SK-N-SH treated with all-trans-retinoic acid at 6 μM for 48 hours (cell line): ENCODE measurements around the gene MELK.
A peak's percentile ranks its signal among the peaks of the same experiment; 100 is the strongest.
"Not testable (repeated sequence)": the region's sequence is repeated elsewhere in the genome, so short reads cannot be mapped to it uniquely, and the experiment has no call there.

ENCODE experiments used
- ATAC-seq: fragments of 200-7000 bp; cut with Tn5 transposase; 3 replicates; pipeline ENCODE4 v1.9.1; 2020; ENCODE audit warnings: mild to moderate bottlenecking, moderate library complexity
- ARNTL ChIP-seq: fragments of 450-650 bp; formaldehyde crosslinking; IDR thresholded peaks from 2 replicates; pipeline ENCODE4 v1.5.0; 2020; ENCODE audit warnings: low read depth, mild to moderate bottlenecking, moderate library complexity, borderline replicate concordance
- BACH2 ChIP-seq: fragments of 250-450 bp; sonication (Bioruptor Pico); IDR thresholded peaks from 2 replicates; pipeline ENCODE4 v1.9.0; 2021; ENCODE audit warnings: mild to moderate bottlenecking, borderline replicate concordance
- ESRRG ChIP-seq: fragments of 250-450 bp; sonication (Bioruptor Pico); IDR thresholded peaks from 2 replicates; pipeline ENCODE4 v1.6.1; 2021; ENCODE audit warnings: mild to moderate bottlenecking
- GLIS3 ChIP-seq: fragments of 250-450 bp; sonication (Bioruptor Pico); IDR thresholded peaks from 2 replicates; pipeline ENCODE4 v1.5.0; 2020; ENCODE audit warnings: mild to moderate bottlenecking, moderate library complexity
- ISL1 ChIP-seq: fragments of 250-450 bp; sonication (Bioruptor Pico); IDR thresholded peaks from 2 replicates; pipeline ENCODE4 v2.1.2; 2022; ENCODE audit warnings: mild to moderate bottlenecking, moderate library complexity
- OSR1 ChIP-seq: fragments of 250-450 bp; sonication (Bioruptor Pico); IDR thresholded peaks from 2 replicates; pipeline ENCODE4 v1.8.0; 2022; ENCODE audit warnings: moderate library complexity, mild to moderate bottlenecking, inconsistent platforms
- PPARA ChIP-seq: fragments of 250-450 bp; sonication (Bioruptor Pico); IDR thresholded peaks from 2 replicates; pipeline ENCODE4 v1.5.0; 2020; ENCODE audit warnings: mild to moderate bottlenecking, borderline replicate concordance
- RARB ChIP-seq: fragments of 250-450 bp; sonication (Bioruptor Pico); IDR thresholded peaks from 2 replicates; pipeline ENCODE4 v1.8.0; 2021; ENCODE audit warnings: mild to moderate bottlenecking, moderate library complexity
- SNAI2 ChIP-seq: fragments of 250-450 bp; sonication (Bioruptor Pico); IDR thresholded peaks from 2 replicates; pipeline ENCODE4 v1.5.0; 2020; ENCODE audit warnings: mild to moderate bottlenecking, moderate library complexity
- TCF4 ChIP-seq: fragments of 250-450 bp; sonication (Bioruptor Pico); IDR thresholded peaks from 2 replicates; pipeline ENCODE4 v1.8.0; 2021; ENCODE audit warnings: mild to moderate bottlenecking, moderate library complexity, borderline replicate concordance
- TOX ChIP-seq: fragments of 250-450 bp; sonication (Bioruptor Pico); IDR thresholded peaks from 2 replicates; pipeline ENCODE4 v1.8.0; 2021; ENCODE audit warnings: mild to moderate bottlenecking, moderate library complexity, borderline replicate concordance
- ZC3H10 ChIP-seq: fragments of 250-450 bp; sonication (Bioruptor Pico); IDR thresholded peaks from 2 replicates; pipeline ENCODE4 v1.5.1; 2021; ENCODE audit warnings: mild to moderate bottlenecking, moderate library complexity
- ZNF565 ChIP-seq: fragments of 450-650 bp; formaldehyde crosslinking; conservative IDR thresholded peaks from 2 replicates; pipeline ENCODE4 v1.5.0; 2020; ENCODE audit warnings: low read depth, mild to moderate bottlenecking, moderate library complexity
- ZNF70 ChIP-seq: fragments of 450-650 bp; formaldehyde crosslinking; IDR thresholded peaks from 2 replicates; pipeline ENCODE4 v1.5.0; 2020; ENCODE audit warnings: mild to moderate bottlenecking, moderate library complexity
- TF ChIP-seq, protein P1 (sequence below): fragments of 250-450 bp; sonication (Bioruptor Pico); IDR thresholded peaks from 2 replicates; pipeline ENCODE4 v1.5.1; 2020; ENCODE audit warnings: low read depth, mild to moderate bottlenecking, moderate library complexity
- TF ChIP-seq, protein P2 (sequence below): fragments of 250-450 bp; sonication (Bioruptor Pico); IDR thresholded peaks from 2 replicates; pipeline ENCODE4 v1.5.1; 2021; ENCODE audit warnings: mild to moderate bottlenecking, moderate library complexity
- TF ChIP-seq, protein P3 (sequence below): fragments of 250-450 bp; sonication (Bioruptor Pico); IDR thresholded peaks from 2 replicates; pipeline ENCODE4 v1.8.0; 2021; ENCODE audit warnings: low read depth, mild to moderate bottlenecking, moderate library complexity, borderline replicate concordance
- TF ChIP-seq, protein P4 (sequence below): fragments of 250-450 bp; sonication (Bioruptor Pico); IDR thresholded peaks from 2 replicates; pipeline ENCODE4 v1.8.0; 2020; ENCODE audit warnings: mild to moderate bottlenecking, moderate library complexity, borderline replicate concordance
- TF ChIP-seq, protein P5 (sequence below): fragments of 250-450 bp; sonication (Bioruptor Pico); IDR thresholded peaks from 2 replicates; pipeline ENCODE4 v1.5.0; 2020; ENCODE audit warnings: mild to moderate bottlenecking, moderate library complexity

The MELK gene

DNA sequence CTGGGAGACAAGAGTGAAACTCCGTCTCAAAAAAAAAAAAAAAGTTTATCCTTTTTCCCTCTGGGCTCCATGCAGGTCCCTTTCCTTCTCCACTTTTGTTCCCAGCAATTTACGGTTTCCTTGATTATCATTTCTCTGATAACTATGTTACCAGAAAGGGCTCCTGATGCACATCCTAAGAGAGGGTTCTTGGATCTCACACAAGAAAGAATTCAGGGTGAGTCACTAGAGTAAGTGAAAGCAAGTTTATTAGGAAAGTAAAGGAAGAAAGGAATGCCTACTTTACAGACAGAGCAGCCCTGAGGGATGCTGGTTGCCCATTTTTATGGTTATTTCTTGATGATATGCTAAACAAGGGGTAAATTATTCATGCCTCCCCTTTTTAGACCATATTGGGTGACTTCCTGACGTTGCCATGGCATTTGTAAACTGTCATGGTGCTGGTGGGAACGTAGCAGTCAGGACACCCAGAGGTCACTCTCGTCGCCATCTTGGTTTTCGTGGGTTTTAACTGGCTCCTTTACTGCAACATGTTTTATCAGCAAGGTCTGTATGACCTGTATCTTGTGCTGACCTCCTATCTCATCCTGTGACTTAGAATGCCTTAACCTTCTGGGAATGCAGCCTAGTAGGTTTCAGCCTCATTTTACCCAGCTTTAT lies 13.5 kb upstream of the MELK start:
- peak; percentile 38; the same call in 1 of the 3 replicates for ATAC-seq

DNA sequence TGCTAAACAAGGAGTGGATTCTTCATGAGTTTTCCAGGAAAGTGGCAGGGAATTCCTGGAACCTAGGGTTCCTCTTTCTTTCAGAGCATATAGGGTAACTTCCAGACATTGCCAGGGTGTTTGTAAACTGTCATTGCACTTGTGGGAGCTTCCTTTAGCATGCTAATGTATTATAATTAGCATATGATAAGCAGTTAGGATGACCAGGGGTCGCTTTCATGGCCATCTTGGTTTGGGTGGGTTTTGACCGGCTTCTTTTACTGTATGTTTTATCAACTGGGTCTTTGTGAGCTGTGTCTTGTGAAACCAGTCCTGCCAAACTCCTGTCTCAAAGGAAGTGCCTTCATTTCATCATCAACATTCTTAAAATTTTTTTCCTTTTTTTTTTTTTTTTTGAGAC lies 11.9 kb upstream of the MELK start:
- TF ChIP-seq ARNTL = no peak
- TF ChIP-seq ZNF70 (CRISPR knock-in tag) = no peak
- no peak for TF ChIP-seq RARB
- TF ChIP-seq GLIS3 (CRISPR knock-in tag) = no peak
- TF ChIP-seq, protein P1, sequence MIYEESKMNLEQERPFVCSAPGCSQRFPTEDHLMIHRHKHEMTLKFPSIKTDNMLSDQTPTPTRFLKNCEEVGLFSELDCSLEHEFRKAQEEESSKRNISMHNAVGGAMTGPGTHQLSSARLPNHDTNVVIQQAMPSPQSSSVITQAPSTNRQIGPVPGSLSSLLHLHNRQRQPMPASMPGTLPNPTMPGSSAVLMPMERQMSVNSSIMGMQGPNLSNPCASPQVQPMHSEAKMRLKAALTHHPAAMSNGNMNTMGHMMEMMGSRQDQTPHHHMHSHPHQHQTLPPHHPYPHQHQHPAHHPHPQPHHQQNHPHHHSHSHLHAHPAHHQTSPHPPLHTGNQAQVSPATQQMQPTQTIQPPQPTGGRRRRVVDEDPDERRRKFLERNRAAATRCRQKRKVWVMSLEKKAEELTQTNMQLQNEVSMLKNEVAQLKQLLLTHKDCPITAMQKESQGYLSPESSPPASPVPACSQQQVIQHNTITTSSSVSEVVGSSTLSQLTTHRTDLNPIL (CRISPR knock-in tag) = no peak
- peak; percentile 32; the same call in 2 of the 3 replicates for ATAC-seq

More for the DNA sequence above, 13.5 kb upstream of the MELK start:
- TF ChIP-seq, protein P1 (CRISPR knock-in tag) = no peak
- no peak for TF ChIP-seq TOX (CRISPR knock-in tag)
- TF ChIP-seq, protein P2, sequence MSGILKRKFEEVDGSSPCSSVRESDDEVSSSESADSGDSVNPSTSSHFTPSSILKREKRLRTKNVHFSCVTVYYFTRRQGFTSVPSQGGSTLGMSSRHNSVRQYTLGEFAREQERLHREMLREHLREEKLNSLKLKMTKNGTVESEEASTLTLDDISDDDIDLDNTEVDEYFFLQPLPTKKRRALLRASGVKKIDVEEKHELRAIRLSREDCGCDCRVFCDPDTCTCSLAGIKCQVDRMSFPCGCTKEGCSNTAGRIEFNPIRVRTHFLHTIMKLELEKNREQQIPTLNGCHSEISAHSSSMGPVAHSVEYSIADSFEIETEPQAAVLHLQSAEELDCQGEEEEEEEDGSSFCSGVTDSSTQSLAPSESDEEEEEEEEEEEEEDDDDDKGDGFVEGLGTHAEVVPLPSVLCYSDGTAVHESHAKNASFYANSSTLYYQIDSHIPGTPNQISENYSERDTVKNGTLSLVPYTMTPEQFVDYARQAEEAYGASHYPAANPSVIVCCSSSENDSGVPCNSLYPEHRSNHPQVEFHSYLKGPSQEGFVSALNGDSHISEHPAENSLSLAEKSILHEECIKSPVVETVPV (CRISPR knock-in tag) = no peak
- TF ChIP-seq OSR1 (CRISPR knock-in tag) = no peak
- TF ChIP-seq ZC3H10 = no peak
- TF ChIP-seq, protein P3, sequence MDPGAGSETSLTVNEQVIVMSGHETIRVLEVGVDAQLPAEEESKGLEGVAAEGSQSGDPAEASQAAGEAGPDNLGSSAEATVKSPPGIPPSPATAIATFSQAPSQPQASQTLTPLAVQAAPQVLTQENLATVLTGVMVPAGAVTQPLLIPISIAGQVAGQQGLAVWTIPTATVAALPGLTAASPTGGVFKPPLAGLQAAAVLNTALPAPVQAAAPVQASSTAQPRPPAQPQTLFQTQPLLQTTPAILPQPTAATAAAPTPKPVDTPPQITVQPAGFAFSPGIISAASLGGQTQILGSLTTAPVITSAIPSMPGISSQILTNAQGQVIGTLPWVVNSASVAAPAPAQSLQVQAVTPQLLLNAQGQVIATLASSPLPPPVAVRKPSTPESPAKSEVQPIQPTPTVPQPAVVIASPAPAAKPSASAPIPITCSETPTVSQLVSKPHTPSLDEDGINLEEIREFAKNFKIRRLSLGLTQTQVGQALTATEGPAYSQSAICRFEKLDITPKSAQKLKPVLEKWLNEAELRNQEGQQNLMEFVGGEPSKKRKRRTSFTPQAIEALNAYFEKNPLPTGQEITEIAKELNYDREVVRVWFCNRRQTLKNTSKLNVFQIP = no peak
- no peak for TF ChIP-seq ZNF70 (CRISPR knock-in tag)
- TF ChIP-seq ARNTL = no peak
- TF ChIP-seq TCF4 (CRISPR knock-in tag) = no peak
- no peak for TF ChIP-seq SNAI2
- no peak for TF ChIP-seq ISL1 (CRISPR knock-in tag)
- no peak for TF ChIP-seq BACH2 (CRISPR knock-in tag)
- TF ChIP-seq, protein P4, sequence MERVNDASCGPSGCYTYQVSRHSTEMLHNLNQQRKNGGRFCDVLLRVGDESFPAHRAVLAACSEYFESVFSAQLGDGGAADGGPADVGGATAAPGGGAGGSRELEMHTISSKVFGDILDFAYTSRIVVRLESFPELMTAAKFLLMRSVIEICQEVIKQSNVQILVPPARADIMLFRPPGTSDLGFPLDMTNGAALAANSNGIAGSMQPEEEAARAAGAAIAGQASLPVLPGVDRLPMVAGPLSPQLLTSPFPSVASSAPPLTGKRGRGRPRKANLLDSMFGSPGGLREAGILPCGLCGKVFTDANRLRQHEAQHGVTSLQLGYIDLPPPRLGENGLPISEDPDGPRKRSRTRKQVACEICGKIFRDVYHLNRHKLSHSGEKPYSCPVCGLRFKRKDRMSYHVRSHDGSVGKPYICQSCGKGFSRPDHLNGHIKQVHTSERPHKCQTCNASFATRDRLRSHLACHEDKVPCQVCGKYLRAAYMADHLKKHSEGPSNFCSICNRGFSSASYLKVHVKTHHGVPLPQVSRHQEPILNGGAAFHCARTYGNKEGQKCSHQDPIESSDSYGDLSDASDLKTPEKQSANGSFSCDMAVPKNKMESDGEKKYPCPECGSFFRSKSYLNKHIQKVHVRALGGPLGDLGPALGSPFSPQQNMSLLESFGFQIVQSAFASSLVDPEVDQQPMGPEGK (CRISPR knock-in tag) = no peak
- TF ChIP-seq ESRRG (CRISPR knock-in tag) = no peak
- TF ChIP-seq, protein P5, sequence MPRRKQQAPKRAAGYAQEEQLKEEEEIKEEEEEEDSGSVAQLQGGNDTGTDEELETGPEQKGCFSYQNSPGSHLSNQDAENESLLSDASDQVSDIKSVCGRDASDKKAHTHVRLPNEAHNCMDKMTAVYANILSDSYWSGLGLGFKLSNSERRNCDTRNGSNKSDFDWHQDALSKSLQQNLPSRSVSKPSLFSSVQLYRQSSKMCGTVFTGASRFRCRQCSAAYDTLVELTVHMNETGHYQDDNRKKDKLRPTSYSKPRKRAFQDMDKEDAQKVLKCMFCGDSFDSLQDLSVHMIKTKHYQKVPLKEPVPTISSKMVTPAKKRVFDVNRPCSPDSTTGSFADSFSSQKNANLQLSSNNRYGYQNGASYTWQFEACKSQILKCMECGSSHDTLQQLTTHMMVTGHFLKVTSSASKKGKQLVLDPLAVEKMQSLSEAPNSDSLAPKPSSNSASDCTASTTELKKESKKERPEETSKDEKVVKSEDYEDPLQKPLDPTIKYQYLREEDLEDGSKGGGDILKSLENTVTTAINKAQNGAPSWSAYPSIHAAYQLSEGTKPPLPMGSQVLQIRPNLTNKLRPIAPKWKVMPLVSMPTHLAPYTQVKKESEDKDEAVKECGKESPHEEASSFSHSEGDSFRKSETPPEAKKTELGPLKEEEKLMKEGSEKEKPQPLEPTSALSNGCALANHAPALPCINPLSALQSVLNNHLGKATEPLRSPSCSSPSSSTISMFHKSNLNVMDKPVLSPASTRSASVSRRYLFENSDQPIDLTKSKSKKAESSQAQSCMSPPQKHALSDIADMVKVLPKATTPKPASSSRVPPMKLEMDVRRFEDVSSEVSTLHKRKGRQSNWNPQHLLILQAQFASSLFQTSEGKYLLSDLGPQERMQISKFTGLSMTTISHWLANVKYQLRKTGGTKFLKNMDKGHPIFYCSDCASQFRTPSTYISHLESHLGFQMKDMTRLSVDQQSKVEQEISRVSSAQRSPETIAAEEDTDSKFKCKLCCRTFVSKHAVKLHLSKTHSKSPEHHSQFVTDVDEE (CRISPR knock-in tag) = no peak
- no peak for TF ChIP-seq ZNF565 (CRISPR knock-in tag)
- TF ChIP-seq PPARA (CRISPR knock-in tag) = no peak

DNA sequence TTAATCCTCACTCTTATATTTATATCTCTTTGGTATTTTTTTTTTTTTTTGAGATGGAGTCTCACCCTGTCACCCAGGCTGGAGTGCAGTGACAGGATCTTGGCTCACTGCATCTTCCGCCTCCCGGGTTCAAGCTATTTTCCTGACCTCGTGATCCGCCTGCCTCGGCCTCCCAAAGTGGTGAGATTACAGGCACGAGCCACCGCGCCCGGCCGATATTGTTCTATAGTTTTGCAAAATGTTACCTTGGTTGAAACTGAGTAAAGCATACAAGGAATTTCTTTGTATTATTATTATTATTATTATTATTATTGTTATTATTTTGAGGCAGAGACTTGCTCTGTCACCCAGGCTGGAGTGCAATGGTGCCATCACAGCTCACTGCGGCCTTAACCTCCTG lies 9.9 kb upstream of the MELK start:
- ATAC-seq = not testable (repeated sequence)
